DOHH2 (cell line): ENCODE results near the gene PTPRN2.

ENCODE experiments used
- CTCF ChIP-seq: fragments of 200-600 bp; sonication (generic); IDR thresholded peaks from one replicate; pipeline ENCODE4 v1.5.1; 2014; ENCODE audit warnings: antibody characterized with exemption, mild to moderate bottlenecking, low read depth, low read length; ENCODE audit not compliant: poor library complexity, severe bottlenecking
- EZH2phosphoT487 ChIP-seq: fragments of 200-600 bp; sonication (generic); IDR thresholded peaks from 2 replicates; pipeline ENCODE4 v1.6.1; 2017; ENCODE audit warnings: borderline replicate concordance, mild to moderate bottlenecking, antibody characterized with exemption, low read length, moderate library complexity, mixed read lengths

- TF ChIP-seq CTCF (no peak), EZH2phosphoT487 (no peak)
Observed at GRCh38 chr7:157497367-157497743, 1090.3 kb downstream of the PTPRN2 start.
